HepG2 (cell line): ENCODE results near the gene TMEM232. TPM values are rescaled to one million over a fixed set of nuclear protein-coding genes. Genes with fewer than 3 reads are reported as not detected.

Experiments
- HNRNPLL ChIP-seq: fragments of 200-400 bp; formaldehyde crosslinking; IDR thresholded peaks from 2 replicates; pipeline ENCODE4 v1.6.1; 2017; ENCODE audit warnings: mild to moderate bottlenecking, low read depth, low read length; ENCODE audit not compliant: poor library complexity, severe bottlenecking
- NFYB ChIP-seq: sonication (generic); formaldehyde crosslinking; IDR thresholded peaks from 2 replicates; pipeline ENCODE4 v1.4.0; 2020; ENCODE audit warnings: missing genetic modification reagents
- NONO ChIP-seq, 2 experiments: fragments of 450-650 bp in 1 of 2; sonication (generic) in 1 of 2; formaldehyde crosslinking in 1 of 2; IDR thresholded peaks in 1 of 2; conservative IDR thresholded peaks in 1 of 2; 2 replicates each; pipeline versions ENCODE4 v1.6.1 to v1.8.0; 2017 to 2022; ENCODE audit warnings: mild to moderate bottlenecking in 1 of 2, missing genetic modification reagents in 1 of 2, moderate library complexity in 1 of 2
- PHF20 ChIP-seq: sonication (generic); formaldehyde crosslinking; IDR thresholded peaks from 2 replicates; pipeline ENCODE4 v1.5.0; 2020; ENCODE audit warnings: mild to moderate bottlenecking, missing genetic modification reagents
- RBAK ChIP-seq: sonication (generic); formaldehyde crosslinking; IDR thresholded peaks from 2 replicates; pipeline ENCODE4 v1.5.1; 2020; ENCODE audit warnings: mild to moderate bottlenecking, missing genetic modification reagents
- ZBTB43 ChIP-seq: sonication (generic); formaldehyde crosslinking; conservative IDR thresholded peaks from 2 replicates; pipeline ENCODE4 v1.4.0; 2020; ENCODE audit warnings: missing genetic modification reagents
- ZNF280B ChIP-seq: sonication (generic); formaldehyde crosslinking; IDR thresholded peaks from 2 replicates; pipeline ENCODE4 v1.5.0; 2020; ENCODE audit warnings: missing genetic modification reagents, mild to moderate bottlenecking, borderline replicate concordance
- ZNF281 ChIP-seq: sonication (generic); formaldehyde crosslinking; IDR thresholded peaks from 2 replicates; pipeline ENCODE4 v1.4.0; 2020; ENCODE audit warnings: missing genetic modification reagents, borderline replicate concordance
- ZNF430 ChIP-seq: sonication (generic); formaldehyde crosslinking; IDR thresholded peaks from 2 replicates; pipeline ENCODE4 v1.9.0; 2021; ENCODE audit warnings: mild to moderate bottlenecking, missing genetic modification reagents
- ZNF550 ChIP-seq: sonication (generic); formaldehyde crosslinking; IDR thresholded peaks from 2 replicates; pipeline ENCODE4 v1.4.0; 2020; ENCODE audit warnings: mild to moderate bottlenecking, missing genetic modification reagents, borderline replicate concordance
- ZNF609 ChIP-seq: sonication (generic); formaldehyde crosslinking; IDR thresholded peaks from 2 replicates; pipeline ENCODE4 v1.4.0; 2020; ENCODE audit warnings: mild to moderate bottlenecking, missing genetic modification reagents, borderline replicate concordance
- ZNF709 ChIP-seq: sonication (generic); formaldehyde crosslinking; IDR thresholded peaks from 2 replicates; pipeline ENCODE4 v1.5.0; 2020; ENCODE audit warnings: mild to moderate bottlenecking, missing genetic modification reagents
- polyA plus RNA-seq, 8 experiments: library from polyadenylated mRNA; depleted of rRNA in 3 of 8; stranded (reverse) in 7 of 8; unstranded in 1 of 8; fragments of >200 nt; fragmentation: Illumina TruSeq in 4 of 8; extraction: Trizol in 4 of 8; gene quantifications; 2 replicates each; pipeline versions ENCODE4 v1.2.1 to v1.2.3, GENCODE V29; 2011 to 2016; ENCODE audit warnings: low read depth in 4 of 8, missing spikeins in 1 of 8, mixed read lengths in 1 of 8; ENCODE audit not compliant: insufficient read depth in 1 of 8
- total RNA-seq, 5 experiments: library from RNA; depleted of rRNA; stranded (reverse); fragments of >200 nt; fragmentation: Illumina TruSeq; extraction: Trizol; gene quantifications; 2 replicates each; pipeline ENCODE4 v1.2.3, GENCODE V29; 2016; ENCODE audit warnings: low read depth in 1 of 5

The TMEM232 gene
- total and polyA plus RNA-seq, 2 of the 13 experiments (the other 11 are each of a cell fraction or from before 2014, with no cell fraction given) = 0.29 to 0.71 TPM

GRCh38 chr5:110738812-110739651 lies 12.6 kb upstream of the TMEM232 start, which contains the start of gene SLC25A46 (continued):
- TF ChIP-seq ZNF550 (no peak), ZNF280B (CRISPR knock-in tag) (peak; percentile 69; the same call in 1 of the 2 replicates), HNRNPLL (peak; percentile 73), RBAK (CRISPR knock-in tag) (no peak), ZNF609 (CRISPR knock-in tag) (peak; percentile 27; the same call in 1 of the 2 replicates), ZNF281 (CRISPR knock-in tag) (0 out of 2 replicates have a peak, but pooled peaks have one; percentile 8), PHF20 (CRISPR knock-in tag) (peak; percentile 93), NONO (IDR thresholded peaks at IDR 0.05) (no peak), NONO (CRISPR knock-in tag; conservative IDR thresholded peaks at IDR 0.05) (no peak; the same call in 1 of the 2 replicates), ZBTB43 (CRISPR knock-in tag) (0 out of 2 replicates have a peak, but pooled peaks have one; percentile 41), ZNF709 (CRISPR knock-in tag) (peak; percentile 86), ZNF430 (CRISPR knock-in tag) (peak; percentile 86; the same call in 1 of the 2 replicates), NFYB (CRISPR knock-in tag) (peak; percentile 58)
